SK-N-SH treated with all-trans-retinoic acid at 6 μM for 48 hours (cell line): ENCODE results near the gene CCSER1.

ENCODE experiments used
- ATAC-seq: fragments of 200-7000 bp; cut with Tn5 transposase; 3 replicates; pipeline ENCODE4 v1.9.1; 2020; ENCODE audit warnings: mild to moderate bottlenecking, moderate library complexity
- ARNTL ChIP-seq: fragments of 450-650 bp; formaldehyde crosslinking; IDR thresholded peaks from 2 replicates; pipeline ENCODE4 v1.5.0; 2020; ENCODE audit warnings: low read depth, mild to moderate bottlenecking, moderate library complexity, borderline replicate concordance
- BACH2 ChIP-seq: fragments of 250-450 bp; sonication (Bioruptor Pico); IDR thresholded peaks from 2 replicates; pipeline ENCODE4 v1.9.0; 2021; ENCODE audit warnings: mild to moderate bottlenecking, borderline replicate concordance
- CSDC2 ChIP-seq: fragments of 250-450 bp; sonication (Bioruptor Pico); IDR thresholded peaks from 2 replicates; pipeline ENCODE4 v1.5.0; 2020; ENCODE audit warnings: mild to moderate bottlenecking, moderate library complexity
- ESRRG ChIP-seq: fragments of 250-450 bp; sonication (Bioruptor Pico); IDR thresholded peaks from 2 replicates; pipeline ENCODE4 v1.6.1; 2021; ENCODE audit warnings: mild to moderate bottlenecking
- GLIS3 ChIP-seq: fragments of 250-450 bp; sonication (Bioruptor Pico); IDR thresholded peaks from 2 replicates; pipeline ENCODE4 v1.5.0; 2020; ENCODE audit warnings: mild to moderate bottlenecking, moderate library complexity
- ISL1 ChIP-seq: fragments of 250-450 bp; sonication (Bioruptor Pico); IDR thresholded peaks from 2 replicates; pipeline ENCODE4 v2.1.2; 2022; ENCODE audit warnings: mild to moderate bottlenecking, moderate library complexity
- OSR1 ChIP-seq: fragments of 250-450 bp; sonication (Bioruptor Pico); IDR thresholded peaks from 2 replicates; pipeline ENCODE4 v1.8.0; 2022; ENCODE audit warnings: moderate library complexity, mild to moderate bottlenecking, inconsistent platforms
- PPARA ChIP-seq: fragments of 250-450 bp; sonication (Bioruptor Pico); IDR thresholded peaks from 2 replicates; pipeline ENCODE4 v1.5.0; 2020; ENCODE audit warnings: mild to moderate bottlenecking, borderline replicate concordance
- RARB ChIP-seq: fragments of 250-450 bp; sonication (Bioruptor Pico); IDR thresholded peaks from 2 replicates; pipeline ENCODE4 v1.8.0; 2021; ENCODE audit warnings: mild to moderate bottlenecking, moderate library complexity
- SNAI2 ChIP-seq: fragments of 250-450 bp; sonication (Bioruptor Pico); IDR thresholded peaks from 2 replicates; pipeline ENCODE4 v1.5.0; 2020; ENCODE audit warnings: mild to moderate bottlenecking, moderate library complexity
- TCF4 ChIP-seq: fragments of 250-450 bp; sonication (Bioruptor Pico); IDR thresholded peaks from 2 replicates; pipeline ENCODE4 v1.8.0; 2021; ENCODE audit warnings: mild to moderate bottlenecking, moderate library complexity, borderline replicate concordance
- TOX ChIP-seq: fragments of 250-450 bp; sonication (Bioruptor Pico); IDR thresholded peaks from 2 replicates; pipeline ENCODE4 v1.8.0; 2021; ENCODE audit warnings: mild to moderate bottlenecking, moderate library complexity, borderline replicate concordance
- ZC3H10 ChIP-seq: fragments of 250-450 bp; sonication (Bioruptor Pico); IDR thresholded peaks from 2 replicates; pipeline ENCODE4 v1.5.1; 2021; ENCODE audit warnings: mild to moderate bottlenecking, moderate library complexity
- ZFP3 ChIP-seq: fragments of 250-450 bp; sonication (Bioruptor Pico); IDR thresholded peaks from 2 replicates; pipeline ENCODE4 v1.5.0; 2020; ENCODE audit warnings: mild to moderate bottlenecking, moderate library complexity
- ZFP30 ChIP-seq: fragments of 450-650 bp; formaldehyde crosslinking; IDR thresholded peaks from 2 replicates; pipeline ENCODE4 v1.5.0; 2022; ENCODE audit warnings: mild to moderate bottlenecking, moderate library complexity
- ZNF565 ChIP-seq: fragments of 450-650 bp; formaldehyde crosslinking; conservative IDR thresholded peaks from 2 replicates; pipeline ENCODE4 v1.5.0; 2020; ENCODE audit warnings: low read depth, mild to moderate bottlenecking, moderate library complexity
- ZNF70 ChIP-seq: fragments of 450-650 bp; formaldehyde crosslinking; IDR thresholded peaks from 2 replicates; pipeline ENCODE4 v1.5.0; 2020; ENCODE audit warnings: mild to moderate bottlenecking, moderate library complexity
- ZNF8 ChIP-seq: fragments of 450-650 bp; formaldehyde crosslinking; IDR thresholded peaks from 2 replicates; pipeline ENCODE4 v1.5.0; 2020; ENCODE audit warnings: mild to moderate bottlenecking, moderate library complexity
- TF ChIP-seq, protein P1 (sequence below): fragments of 250-450 bp; sonication (Bioruptor Pico); IDR thresholded peaks from 2 replicates; pipeline ENCODE4 v1.5.0; 2020; ENCODE audit warnings: mild to moderate bottlenecking, moderate library complexity
- TF ChIP-seq, protein P2 (sequence below): fragments of 250-450 bp; sonication (Bioruptor Pico); IDR thresholded peaks from 2 replicates; pipeline ENCODE4 v1.5.1; 2020; ENCODE audit warnings: low read depth, mild to moderate bottlenecking, moderate library complexity
- TF ChIP-seq, protein P3 (sequence below): fragments of 250-450 bp; sonication (Bioruptor Pico); IDR thresholded peaks from 2 replicates; pipeline ENCODE4 v1.5.1; 2021; ENCODE audit warnings: mild to moderate bottlenecking, moderate library complexity
- TF ChIP-seq, protein P4 (sequence below): fragments of 250-450 bp; sonication (Bioruptor Pico); IDR thresholded peaks from 2 replicates; pipeline ENCODE4 v1.8.0; 2020; ENCODE audit warnings: mild to moderate bottlenecking, moderate library complexity, borderline replicate concordance
- TF ChIP-seq, protein P5 (sequence below): fragments of 250-450 bp; sonication (Bioruptor Pico); IDR thresholded peaks from 2 replicates; pipeline ENCODE4 v1.8.0; 2021; ENCODE audit warnings: low read depth, mild to moderate bottlenecking, moderate library complexity, borderline replicate concordance

CCSER1 gene

DNA sequence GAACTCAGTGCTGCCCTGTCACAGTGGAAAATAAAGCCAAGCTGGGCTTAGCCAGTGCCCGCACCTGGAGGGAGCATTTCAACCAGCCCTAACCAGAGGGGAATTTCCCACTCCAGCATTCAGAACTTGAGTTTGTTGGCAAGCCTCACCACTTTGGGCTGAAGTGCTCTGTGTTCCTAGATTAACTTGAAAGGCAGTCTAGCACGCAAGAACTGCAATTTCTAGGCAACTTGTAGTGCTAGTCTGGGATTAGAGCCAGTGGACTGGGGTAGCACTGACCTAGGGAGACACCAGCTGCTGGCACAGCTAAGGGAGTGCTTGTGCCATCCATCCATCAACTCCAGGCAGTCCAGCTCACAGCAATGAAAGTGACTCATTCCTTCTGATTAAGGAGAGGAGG lies 1115.9 kb downstream of the CCSER1 start:
- peak; percentile 59 for ATAC-seq
- TF ChIP-seq ZNF565 (no peak), ZFP3 (no peak), GLIS3 (no peak), PPARA (no peak), ZC3H10 (CRISPR knock-in tag) (no peak), CSDC2 (CRISPR knock-in tag) (no peak), TOX (no peak), ESRRG (no peak), ISL1 (CRISPR knock-in tag) (no peak), ARNTL (CRISPR knock-in tag) (no peak), RARB (no peak), OSR1 (CRISPR knock-in tag) (no peak)
- TF ChIP-seq, protein P1, sequence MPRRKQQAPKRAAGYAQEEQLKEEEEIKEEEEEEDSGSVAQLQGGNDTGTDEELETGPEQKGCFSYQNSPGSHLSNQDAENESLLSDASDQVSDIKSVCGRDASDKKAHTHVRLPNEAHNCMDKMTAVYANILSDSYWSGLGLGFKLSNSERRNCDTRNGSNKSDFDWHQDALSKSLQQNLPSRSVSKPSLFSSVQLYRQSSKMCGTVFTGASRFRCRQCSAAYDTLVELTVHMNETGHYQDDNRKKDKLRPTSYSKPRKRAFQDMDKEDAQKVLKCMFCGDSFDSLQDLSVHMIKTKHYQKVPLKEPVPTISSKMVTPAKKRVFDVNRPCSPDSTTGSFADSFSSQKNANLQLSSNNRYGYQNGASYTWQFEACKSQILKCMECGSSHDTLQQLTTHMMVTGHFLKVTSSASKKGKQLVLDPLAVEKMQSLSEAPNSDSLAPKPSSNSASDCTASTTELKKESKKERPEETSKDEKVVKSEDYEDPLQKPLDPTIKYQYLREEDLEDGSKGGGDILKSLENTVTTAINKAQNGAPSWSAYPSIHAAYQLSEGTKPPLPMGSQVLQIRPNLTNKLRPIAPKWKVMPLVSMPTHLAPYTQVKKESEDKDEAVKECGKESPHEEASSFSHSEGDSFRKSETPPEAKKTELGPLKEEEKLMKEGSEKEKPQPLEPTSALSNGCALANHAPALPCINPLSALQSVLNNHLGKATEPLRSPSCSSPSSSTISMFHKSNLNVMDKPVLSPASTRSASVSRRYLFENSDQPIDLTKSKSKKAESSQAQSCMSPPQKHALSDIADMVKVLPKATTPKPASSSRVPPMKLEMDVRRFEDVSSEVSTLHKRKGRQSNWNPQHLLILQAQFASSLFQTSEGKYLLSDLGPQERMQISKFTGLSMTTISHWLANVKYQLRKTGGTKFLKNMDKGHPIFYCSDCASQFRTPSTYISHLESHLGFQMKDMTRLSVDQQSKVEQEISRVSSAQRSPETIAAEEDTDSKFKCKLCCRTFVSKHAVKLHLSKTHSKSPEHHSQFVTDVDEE (CRISPR knock-in tag) = no peak
- TF ChIP-seq, protein P2, sequence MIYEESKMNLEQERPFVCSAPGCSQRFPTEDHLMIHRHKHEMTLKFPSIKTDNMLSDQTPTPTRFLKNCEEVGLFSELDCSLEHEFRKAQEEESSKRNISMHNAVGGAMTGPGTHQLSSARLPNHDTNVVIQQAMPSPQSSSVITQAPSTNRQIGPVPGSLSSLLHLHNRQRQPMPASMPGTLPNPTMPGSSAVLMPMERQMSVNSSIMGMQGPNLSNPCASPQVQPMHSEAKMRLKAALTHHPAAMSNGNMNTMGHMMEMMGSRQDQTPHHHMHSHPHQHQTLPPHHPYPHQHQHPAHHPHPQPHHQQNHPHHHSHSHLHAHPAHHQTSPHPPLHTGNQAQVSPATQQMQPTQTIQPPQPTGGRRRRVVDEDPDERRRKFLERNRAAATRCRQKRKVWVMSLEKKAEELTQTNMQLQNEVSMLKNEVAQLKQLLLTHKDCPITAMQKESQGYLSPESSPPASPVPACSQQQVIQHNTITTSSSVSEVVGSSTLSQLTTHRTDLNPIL = no peak

DNA sequence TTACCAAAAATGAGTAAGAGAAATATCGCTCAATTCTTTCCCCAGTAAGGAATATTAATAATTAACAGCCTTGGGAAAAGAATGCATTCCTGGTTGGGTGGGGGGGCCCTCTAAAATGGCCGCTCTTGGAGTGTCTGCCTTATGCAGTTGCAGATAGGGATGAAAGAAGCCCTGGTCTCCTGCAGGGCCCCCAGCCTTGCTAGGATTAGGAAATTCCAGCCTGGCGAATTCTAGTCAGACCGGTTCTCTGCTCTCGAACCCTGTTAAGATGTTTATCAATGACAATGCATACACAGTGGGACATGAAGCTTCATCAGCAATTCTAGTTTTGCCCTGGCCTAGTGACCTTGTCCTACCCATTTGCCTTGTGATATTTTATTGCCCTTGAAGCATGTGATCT lies 1128.8 kb downstream of the CCSER1 start:
- TF ChIP-seq TCF4 (CRISPR knock-in tag) (no peak), PPARA (no peak), BACH2 (CRISPR knock-in tag) (no peak), CSDC2 (CRISPR knock-in tag) (no peak), ARNTL (CRISPR knock-in tag) (no peak)
- TF ChIP-seq, protein P3, sequence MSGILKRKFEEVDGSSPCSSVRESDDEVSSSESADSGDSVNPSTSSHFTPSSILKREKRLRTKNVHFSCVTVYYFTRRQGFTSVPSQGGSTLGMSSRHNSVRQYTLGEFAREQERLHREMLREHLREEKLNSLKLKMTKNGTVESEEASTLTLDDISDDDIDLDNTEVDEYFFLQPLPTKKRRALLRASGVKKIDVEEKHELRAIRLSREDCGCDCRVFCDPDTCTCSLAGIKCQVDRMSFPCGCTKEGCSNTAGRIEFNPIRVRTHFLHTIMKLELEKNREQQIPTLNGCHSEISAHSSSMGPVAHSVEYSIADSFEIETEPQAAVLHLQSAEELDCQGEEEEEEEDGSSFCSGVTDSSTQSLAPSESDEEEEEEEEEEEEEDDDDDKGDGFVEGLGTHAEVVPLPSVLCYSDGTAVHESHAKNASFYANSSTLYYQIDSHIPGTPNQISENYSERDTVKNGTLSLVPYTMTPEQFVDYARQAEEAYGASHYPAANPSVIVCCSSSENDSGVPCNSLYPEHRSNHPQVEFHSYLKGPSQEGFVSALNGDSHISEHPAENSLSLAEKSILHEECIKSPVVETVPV = no peak
- ATAC-seq = no peak

DNA sequence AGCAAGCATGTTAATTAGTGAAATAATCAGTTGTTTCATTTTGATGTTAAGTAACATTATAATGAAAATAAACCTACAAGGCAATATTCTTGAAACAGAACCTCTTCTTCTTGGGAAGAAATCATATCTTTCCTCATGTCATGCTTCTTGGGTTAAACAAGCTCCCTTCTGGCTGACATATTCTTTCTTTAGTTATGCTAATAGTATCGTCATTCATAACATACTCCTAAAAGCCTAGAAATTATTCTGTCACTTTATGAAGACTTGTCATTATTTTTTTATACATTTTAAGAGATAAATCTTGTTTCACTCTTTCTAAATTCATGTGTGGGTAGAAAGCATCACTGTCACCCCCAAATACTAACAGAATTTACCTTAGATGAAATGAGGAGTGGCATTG lies 1129.6 kb downstream of the CCSER1 start:
- ATAC-seq = no peak
- TF ChIP-seq ZNF70 (CRISPR knock-in tag) (no peak), ZC3H10 (CRISPR knock-in tag) (no peak), RARB (no peak), SNAI2 (CRISPR knock-in tag) (no peak), ZFP3 (no peak), ZNF8 (CRISPR knock-in tag) (no peak), TOX (no peak), TCF4 (CRISPR knock-in tag) (no peak), BACH2 (CRISPR knock-in tag) (no peak), ESRRG (no peak), ZFP30 (CRISPR knock-in tag) (no peak), OSR1 (CRISPR knock-in tag) (no peak), PPARA (no peak), CSDC2 (CRISPR knock-in tag) (no peak)
- TF ChIP-seq, protein P1 (CRISPR knock-in tag) = no peak
- TF ChIP-seq, protein P4, sequence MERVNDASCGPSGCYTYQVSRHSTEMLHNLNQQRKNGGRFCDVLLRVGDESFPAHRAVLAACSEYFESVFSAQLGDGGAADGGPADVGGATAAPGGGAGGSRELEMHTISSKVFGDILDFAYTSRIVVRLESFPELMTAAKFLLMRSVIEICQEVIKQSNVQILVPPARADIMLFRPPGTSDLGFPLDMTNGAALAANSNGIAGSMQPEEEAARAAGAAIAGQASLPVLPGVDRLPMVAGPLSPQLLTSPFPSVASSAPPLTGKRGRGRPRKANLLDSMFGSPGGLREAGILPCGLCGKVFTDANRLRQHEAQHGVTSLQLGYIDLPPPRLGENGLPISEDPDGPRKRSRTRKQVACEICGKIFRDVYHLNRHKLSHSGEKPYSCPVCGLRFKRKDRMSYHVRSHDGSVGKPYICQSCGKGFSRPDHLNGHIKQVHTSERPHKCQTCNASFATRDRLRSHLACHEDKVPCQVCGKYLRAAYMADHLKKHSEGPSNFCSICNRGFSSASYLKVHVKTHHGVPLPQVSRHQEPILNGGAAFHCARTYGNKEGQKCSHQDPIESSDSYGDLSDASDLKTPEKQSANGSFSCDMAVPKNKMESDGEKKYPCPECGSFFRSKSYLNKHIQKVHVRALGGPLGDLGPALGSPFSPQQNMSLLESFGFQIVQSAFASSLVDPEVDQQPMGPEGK = no peak
- TF ChIP-seq, protein P2 = no peak
- TF ChIP-seq, protein P5, sequence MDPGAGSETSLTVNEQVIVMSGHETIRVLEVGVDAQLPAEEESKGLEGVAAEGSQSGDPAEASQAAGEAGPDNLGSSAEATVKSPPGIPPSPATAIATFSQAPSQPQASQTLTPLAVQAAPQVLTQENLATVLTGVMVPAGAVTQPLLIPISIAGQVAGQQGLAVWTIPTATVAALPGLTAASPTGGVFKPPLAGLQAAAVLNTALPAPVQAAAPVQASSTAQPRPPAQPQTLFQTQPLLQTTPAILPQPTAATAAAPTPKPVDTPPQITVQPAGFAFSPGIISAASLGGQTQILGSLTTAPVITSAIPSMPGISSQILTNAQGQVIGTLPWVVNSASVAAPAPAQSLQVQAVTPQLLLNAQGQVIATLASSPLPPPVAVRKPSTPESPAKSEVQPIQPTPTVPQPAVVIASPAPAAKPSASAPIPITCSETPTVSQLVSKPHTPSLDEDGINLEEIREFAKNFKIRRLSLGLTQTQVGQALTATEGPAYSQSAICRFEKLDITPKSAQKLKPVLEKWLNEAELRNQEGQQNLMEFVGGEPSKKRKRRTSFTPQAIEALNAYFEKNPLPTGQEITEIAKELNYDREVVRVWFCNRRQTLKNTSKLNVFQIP (CRISPR knock-in tag) = no peak
- TF ChIP-seq, protein P3 = no peak
- TF ChIP-seq, all 23 proteins: peak for 0
